K562 (cell line): ENCODE data around the gene CUTA. TPM values are rescaled to one million over a fixed set of nuclear protein-coding genes. Genes with fewer than 3 reads are reported as not detected.

Source experiments
- CBX2 ChIP-seq: fragments of 200-600 bp; sonication (generic); IDR thresholded peaks from one replicate; pipeline ENCODE4 v1.6.1; 2012; ENCODE audit warnings: mild to moderate bottlenecking, low read length, inconsistent platforms; ENCODE audit not compliant: insufficient read depth, poor library complexity, severe bottlenecking
- CEBPB ChIP-seq: fragments of 450-650 bp; IDR thresholded peaks from 2 replicates; pipeline ENCODE4 v1.6.1; 2016; ENCODE audit warnings: missing genetic modification characterization, missing compliant biosample characterization
- CEBPG ChIP-seq, 3 experiments: fragments of 200-800 bp in 1 of 3; sonication (Bioruptor generic) in 1 of 3; sonication (generic) in 1 of 3; formaldehyde crosslinking in 1 of 3; IDR thresholded peaks in 2 of 3; conservative IDR thresholded peaks in 1 of 3; 2 replicates each; pipeline versions ENCODE4 v1.6.1 to v1.8.0; 2016 to 2022; ENCODE audit warnings: missing compliant biosample characterization in 2 of 3, missing genetic modification characterization in 2 of 3, mild to moderate bottlenecking in 1 of 3, missing genetic modification reagents in 1 of 3
- CREBBP ChIP-seq: IDR thresholded peaks from one replicate; pipeline ENCODE4 v1.6.1; 2012; ENCODE audit warnings: low read depth, mild to moderate bottlenecking, control low read depth, inconsistent platforms, low read length
- ETV6 ChIP-seq, 3 experiments: fragments of 150-350 bp in 1 of 3; sonication (generic) in 1 of 3; formaldehyde crosslinking in 1 of 3; IDR thresholded peaks; 2 replicates each; pipeline versions ENCODE4 v1.6.1 to v1.8.0; 2014 to 2022; ENCODE audit warnings: borderline replicate concordance in 2 of 3, low read depth in 2 of 3, antibody characterized with exemption in 1 of 3, low read length in 1 of 3, mild to moderate bottlenecking in 1 of 3, missing genetic modification reagents in 1 of 3
- GATAD2A ChIP-seq: fragments of 450-650 bp; IDR thresholded peaks from 2 replicates; pipeline ENCODE4 v1.6.1; 2017
- HIVEP1 ChIP-seq: fragments of 250-450 bp; sonication (Bioruptor Pico); IDR thresholded peaks from 2 replicates; pipeline ENCODE4 v1.4.0; 2020; ENCODE audit warnings: mild to moderate bottlenecking
- MCM3 ChIP-seq: fragments of 450-650 bp; IDR thresholded peaks from 2 replicates; pipeline ENCODE4 v1.6.1; 2016
- MEF2A ChIP-seq: IDR thresholded peaks from 2 replicates; pipeline ENCODE4 v1.6.1; 2011; ENCODE audit warnings: low read depth, mild to moderate bottlenecking, low read length, moderate library complexity; ENCODE audit not compliant: control insufficient read depth
- NFATC3 ChIP-seq: fragments of 450-650 bp; IDR thresholded peaks from 2 replicates; pipeline ENCODE4 v1.6.1; 2017; ENCODE audit warnings: mild to moderate bottlenecking
- NFIC ChIP-seq: fragments of 450-650 bp; IDR thresholded peaks from 2 replicates; pipeline ENCODE4 v1.6.1; 2017; ENCODE audit warnings: mild to moderate bottlenecking, inconsistent platforms
- PTTG1 ChIP-seq: fragments of 450-650 bp; IDR thresholded peaks from 2 replicates; pipeline ENCODE4 v1.6.1; 2016; ENCODE audit warnings: low read depth, mild to moderate bottlenecking, missing genetic modification characterization, missing compliant biosample characterization
- RFX5 ChIP-seq: IDR thresholded peaks from 2 replicates; pipeline ENCODE4 v1.6.1; 2011; ENCODE audit warnings: low read depth, mild to moderate bottlenecking, improper control_type of control experiment, low read length
- RFX7 ChIP-seq: fragments of 250-450 bp; sonication (Bioruptor Pico); IDR thresholded peaks from 2 replicates; pipeline ENCODE4 v1.5.1; 2021; ENCODE audit warnings: mild to moderate bottlenecking
- SAP30 ChIP-seq: fragments of 200-600 bp; sonication (generic); IDR thresholded peaks from 2 replicates; pipeline ENCODE4 v1.6.1; 2012; ENCODE audit warnings: borderline replicate concordance, low read depth, mild to moderate bottlenecking, moderate library complexity, low read length, control low read depth, inconsistent platforms; ENCODE audit not compliant: insufficient read depth, poor library complexity, severe bottlenecking
- SETDB1 ChIP-seq: IDR thresholded peaks from one replicate; pipeline ENCODE4 v1.6.1; 2012; ENCODE audit warnings: low read length, control low read depth, inconsistent platforms
- SMAD2 ChIP-seq: fragments of 150-350 bp; IDR thresholded peaks from 2 replicates; pipeline ENCODE4 v1.6.1; 2014; ENCODE audit warnings: low read depth, mild to moderate bottlenecking, low read length
- SMARCA5 ChIP-seq: fragments of 450-650 bp; IDR thresholded peaks from 2 replicates; pipeline ENCODE4 v1.6.1; 2016
- TCF7L2 ChIP-seq: fragments of 150-350 bp; IDR thresholded peaks from 2 replicates; pipeline ENCODE4 v1.6.1; 2016; ENCODE audit warnings: low read depth, mild to moderate bottlenecking, low read length, moderate library complexity
- ZNF184 ChIP-seq: sonication (generic); formaldehyde crosslinking; IDR thresholded peaks from 2 replicates; pipeline ENCODE4 v1.5.0; 2020; ENCODE audit warnings: missing genetic modification reagents
- ZNF197 ChIP-seq: fragments of 200-800 bp; sonication (Bioruptor generic); IDR thresholded peaks from 2 replicates; pipeline ENCODE4 v1.6.1; 2016; ENCODE audit warnings: low read depth, missing genetic modification characterization, missing compliant biosample characterization
- polyA plus RNA-seq, 8 experiments: library from polyadenylated mRNA; depleted of rRNA in 4 of 8; stranded (reverse) in 5 of 8; unstranded in 3 of 8; fragments of >200 nt; fragmentation: Nextera tagmentation in 2 of 8; fragmentation: Illumina TruSeq in 1 of 8; extraction: Ambion mirVana in 2 of 8; extraction: Trizol in 1 of 8; gene quantifications; 2 replicates each; pipeline versions ENCODE4 v1.2.1 to v1.2.3, GENCODE V29; 2011 to 2014; ENCODE audit warnings: inconsistent platforms in 1 of 8, missing spikeins in 1 of 8
- total RNA-seq, 7 experiments: library from RNA; depleted of rRNA in 6 of 7; stranded (reverse); fragments of >200 nt in 6 of 7; fragmentation: Illumina TruSeq in 2 of 7; extraction: Trizol in 2 of 7; gene quantifications; 2 replicates each; pipeline versions ENCODE4 v1.2.1 to v1.2.3, GENCODE V29; 2011 to 2021; ENCODE audit warnings: low replicate concordance in 1 of 7
- TF ChIP-seq, protein P1 (sequence below): sonication (generic); formaldehyde crosslinking; IDR thresholded peaks from 2 replicates; pipeline ENCODE4 v1.8.0; 2022; ENCODE audit warnings: mild to moderate bottlenecking, missing genetic modification reagents
- TF ChIP-seq, protein P2 (sequence below): sonication (generic); IDR thresholded peaks from 2 replicates; pipeline ENCODE4 v1.6.1; 2016
- TF ChIP-seq, protein P3 (sequence below), 2 experiments: fragments of 250-450 bp in 1 of 2; fragments of 450-650 bp in 1 of 2; sonication (Bioruptor Pico) in 1 of 2; IDR thresholded peaks; 2 replicates each; pipeline versions ENCODE4 v1.6.1 to v1.8.0; 2016 to 2021; ENCODE audit warnings: mild to moderate bottlenecking in 2 of 2, moderate library complexity in 2 of 2, missing compliant biosample characterization in 1 of 2, missing genetic modification characterization in 1 of 2
- TF ChIP-seq, protein P4 (sequence below): fragments of 250-450 bp; sonication (Bioruptor Pico); IDR thresholded peaks from 2 replicates; pipeline ENCODE4 v1.8.0; 2022; ENCODE audit warnings: moderate library complexity, mild to moderate bottlenecking, inconsistent platforms

The CUTA gene
- total and polyA plus RNA-seq, 9 of the 15 experiments (the other 6 are each of a cell fraction or from before 2014, with no cell fraction given), result 166 to 682 (median 310) TPM

DNA sequence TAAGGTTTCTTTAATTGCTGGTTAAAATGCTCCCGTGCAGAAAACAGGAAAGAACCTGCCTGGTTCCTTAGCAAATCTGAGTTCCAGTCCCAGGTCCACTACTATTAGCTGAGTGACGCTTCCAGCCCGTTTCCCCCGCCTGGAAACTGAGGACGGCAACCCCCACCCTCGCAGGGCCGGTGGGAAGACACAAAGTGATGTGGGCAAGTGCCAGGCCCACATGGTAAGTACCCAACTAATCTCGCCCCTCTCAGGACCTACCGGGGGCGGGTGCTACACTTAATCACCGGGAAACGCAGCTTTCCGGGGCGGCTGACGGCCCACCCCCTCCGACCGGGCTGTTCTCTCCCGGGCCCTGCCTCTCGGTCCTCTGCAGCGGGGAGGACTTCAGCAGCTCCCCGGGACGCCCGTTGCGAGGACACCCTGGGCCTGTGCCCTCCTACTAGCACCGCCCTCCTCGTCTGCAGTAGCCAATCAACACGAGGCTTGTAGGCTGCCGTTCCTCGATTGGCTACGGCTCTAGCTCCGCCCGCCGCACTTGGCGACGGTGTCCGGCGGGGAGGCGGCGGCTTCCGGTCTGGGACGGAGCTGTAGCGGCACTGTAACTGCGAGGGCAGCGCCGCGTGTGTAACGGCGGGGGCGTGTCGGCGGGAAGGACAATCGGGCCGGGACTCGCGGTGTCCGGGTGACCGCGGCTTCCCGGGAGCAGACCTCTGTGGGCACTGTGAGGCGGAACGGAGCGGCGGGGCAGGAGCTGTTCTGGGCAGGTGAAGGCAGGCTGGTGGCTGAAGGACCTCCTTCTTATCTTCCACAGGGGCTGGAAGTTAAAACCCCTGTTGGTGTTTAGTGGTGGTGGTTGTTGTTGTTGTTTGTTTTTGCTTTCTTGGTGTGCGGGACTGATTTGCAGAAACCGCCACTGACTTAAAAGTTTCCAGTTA is 36.4 kb upstream of the CUTA start, which contains the start of gene ZBTB9 (continued):
- TF ChIP-seq CREBBP, result no peak
- no peak for TF ChIP-seq MCM3
- no peak for TF ChIP-seq NFATC3
- TF ChIP-seq ZNF184 (CRISPR knock-in tag), result no peak
- TF ChIP-seq RFX7, result 0 out of 2 replicates have a peak, but pooled peaks have one; percentile 38
- no peak for TF ChIP-seq SMARCA5
- TF ChIP-seq, protein P1, sequence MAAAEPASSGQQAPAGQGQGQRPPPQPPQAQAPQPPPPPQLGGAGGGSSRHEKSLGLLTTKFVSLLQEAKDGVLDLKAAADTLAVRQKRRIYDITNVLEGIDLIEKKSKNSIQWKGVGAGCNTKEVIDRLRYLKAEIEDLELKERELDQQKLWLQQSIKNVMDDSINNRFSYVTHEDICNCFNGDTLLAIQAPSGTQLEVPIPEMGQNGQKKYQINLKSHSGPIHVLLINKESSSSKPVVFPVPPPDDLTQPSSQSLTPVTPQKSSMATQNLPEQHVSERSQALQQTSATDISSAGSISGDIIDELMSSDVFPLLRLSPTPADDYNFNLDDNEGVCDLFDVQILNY (CRISPR knock-in tag), result 0 out of 2 replicates have a peak, but pooled peaks have one; percentile 83
- no peak for TF ChIP-seq ZNF197 (CRISPR knock-in tag)
- TF ChIP-seq RFX5, result no peak
- peak; percentile 94 for TF ChIP-seq SAP30
- no peak for TF ChIP-seq CBX2
- TF ChIP-seq CEBPG (CRISPR knock-in tag; IDR thresholded peaks at IDR 0.05), result no peak
- no peak for TF ChIP-seq CEBPG (tag; conservative IDR thresholded peaks at IDR 0.05 in 1 of 2, IDR thresholded peaks at IDR 0.05 in 1 of 2)
- TF ChIP-seq ETV6 (IDR thresholded peaks at IDR 0.05; ENCODE audit: borderline replicate concordance in 1 of 2, low read depth in 2 of 2, low read length in 1 of 2), result no peak; a peak in 1 of 4 replicates
- no peak for TF ChIP-seq ETV6 (CRISPR knock-in tag; IDR thresholded peaks at IDR 0.05; ENCODE audit: borderline replicate concordance)
- TF ChIP-seq, protein P2, sequence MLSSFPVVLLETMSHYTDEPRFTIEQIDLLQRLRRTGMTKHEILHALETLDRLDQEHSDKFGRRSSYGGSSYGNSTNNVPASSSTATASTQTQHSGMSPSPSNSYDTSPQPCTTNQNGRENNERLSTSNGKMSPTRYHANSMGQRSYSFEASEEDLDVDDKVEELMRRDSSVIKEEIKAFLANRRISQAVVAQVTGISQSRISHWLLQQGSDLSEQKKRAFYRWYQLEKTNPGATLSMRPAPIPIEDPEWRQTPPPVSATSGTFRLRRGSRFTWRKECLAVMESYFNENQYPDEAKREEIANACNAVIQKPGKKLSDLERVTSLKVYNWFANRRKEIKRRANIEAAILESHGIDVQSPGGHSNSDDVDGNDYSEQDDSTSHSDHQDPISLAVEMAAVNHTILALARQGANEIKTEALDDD, result no peak
- no peak for TF ChIP-seq GATAD2A
- TF ChIP-seq TCF7L2, result no peak
- TF ChIP-seq NFIC, result peak; percentile 22; the same call in 1 of the 2 replicates
- TF ChIP-seq SMAD2, result no peak
- TF ChIP-seq CEBPB, result no peak
- TF ChIP-seq, protein P3, sequence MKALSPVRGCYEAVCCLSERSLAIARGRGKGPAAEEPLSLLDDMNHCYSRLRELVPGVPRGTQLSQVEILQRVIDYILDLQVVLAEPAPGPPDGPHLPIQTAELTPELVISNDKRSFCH (CRISPR knock-in tag; IDR thresholded peaks at IDR 0.05), result no peak
- TF ChIP-seq, protein P3 (tag; IDR thresholded peaks at IDR 0.05), result peak; percentile 70; the same call in 1 of the 2 replicates
- TF ChIP-seq, protein P4, sequence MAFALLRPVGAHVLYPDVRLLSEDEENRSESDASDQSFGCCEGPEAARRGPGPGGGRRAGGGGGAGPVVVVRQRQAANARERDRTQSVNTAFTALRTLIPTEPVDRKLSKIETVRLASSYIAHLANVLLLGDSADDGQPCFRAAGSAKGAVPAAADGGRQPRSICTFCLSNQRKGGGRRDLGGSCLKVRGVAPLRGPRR (CRISPR knock-in tag), result no peak
- no peak for TF ChIP-seq SETDB1
- no peak for TF ChIP-seq PTTG1 (tag)
- TF ChIP-seq HIVEP1 (CRISPR knock-in tag), result peak; percentile 24; the same call in 1 of the 2 replicates
- no peak for TF ChIP-seq MEF2A
